Mucosa of descending colon (tissue), 3 donors: ENCODE results near the gene MC1R. TPM values are rescaled to one million over a fixed set of nuclear protein-coding genes. Genes with fewer than 3 reads are reported as not detected.
"Not testable (repeated sequence)": the region's sequence is repeated elsewhere in the genome, so short reads cannot be mapped to it uniquely, and the experiment has no call there.

Experiments
- ATAC-seq: fragments of 200-7000 bp; cut with Tn5 transposase; one replicate; pipeline ENCODE4 v1.9.1; 2020; ENCODE audit warnings: mild to moderate bottlenecking, moderate library complexity
- DNase-seq, 3 donors: peaks; one replicate each; pipeline ENCODE4 v3.0.0-alpha.2; 2020
- H3K36me3 ChIP-seq: fragments of 200-600 bp; one replicate; pipeline ENCODE4 v1.8.0; 2021; ENCODE audit warnings: low read depth, mild to moderate bottlenecking
- H3K4me1 ChIP-seq: fragments of 200-600 bp; one replicate; pipeline ENCODE4 v1.8.0; 2021; ENCODE audit warnings: low read depth, mild to moderate bottlenecking
- H3K4me3 ChIP-seq: fragments of 200-600 bp; one replicate; pipeline ENCODE4 v1.8.0; 2021; ENCODE audit warnings: mild to moderate bottlenecking
- H3K9me3 ChIP-seq: fragments of 200-600 bp; one replicate; pipeline ENCODE4 v1.8.0; 2021; ENCODE audit warnings: mild to moderate bottlenecking
- intact Hi-C, 2 donors: fragments of 100-400 bp; cut with DNase I in 1 of 2; cut with micrococcal nuclease in 1 of 2; formaldehyde crosslinking; loops; one replicate each; pipeline versions ENCODE4 v1.11.0 to v1.11.1; 2022; cut with DNase I, micrococcal nuclease
- total RNA-seq, 3 donors: library from RNA; stranded (reverse); fragmentation: NEBNext Ultra II Directional in 2 of 3; extraction: Animal tissue kit (Norgen Biotek cat#: 25700) in 2 of 3; gene quantifications; one replicate each; pipeline versions ENCODE4 v1.2.1 to v1.2.4, GENCODE V29; 2021 to 2023
- TF ChIP-seq, protein P1 (sequence below): fragments of 200-600 bp; IDR thresholded peaks from one replicate; pipeline ENCODE4 v1.8.0; 2022; ENCODE audit warnings: antibody characterized with exemption, mild to moderate bottlenecking
- donor health status: DM: no; HTN: no; CAD: no; lungs with moderate emphysema.
- donor health status: DM: no; HTN: no; CAD: no.
- donor health status: DM: no; HTN: yes; CAD: no.

Gene MC1R
- total RNA-seq, 3 donors from 2014 or later, result 4.1 to 4.8 (median 4.3) TPM

GRCh38 chr16:89873972-89874689 is 44.5 kb upstream of the MC1R start:
- ATAC-seq (peak; percentile 86), DNase-seq (peak; percentile 97 to 98 (median 97))
- H3K4me1 ChIP-seq, result peaks cover 15% of the 10 kb centered on the region
- no peaks in the 10 kb centered on the region for H3K9me3 ChIP-seq
- H3K4me3 ChIP-seq, result peak overlapping the region; percentile 54
- no peaks in the 10 kb centered on the region for H3K36me3 ChIP-seq
- intact Hi-C loops, result no loop called here
- TF ChIP-seq, protein P1, sequence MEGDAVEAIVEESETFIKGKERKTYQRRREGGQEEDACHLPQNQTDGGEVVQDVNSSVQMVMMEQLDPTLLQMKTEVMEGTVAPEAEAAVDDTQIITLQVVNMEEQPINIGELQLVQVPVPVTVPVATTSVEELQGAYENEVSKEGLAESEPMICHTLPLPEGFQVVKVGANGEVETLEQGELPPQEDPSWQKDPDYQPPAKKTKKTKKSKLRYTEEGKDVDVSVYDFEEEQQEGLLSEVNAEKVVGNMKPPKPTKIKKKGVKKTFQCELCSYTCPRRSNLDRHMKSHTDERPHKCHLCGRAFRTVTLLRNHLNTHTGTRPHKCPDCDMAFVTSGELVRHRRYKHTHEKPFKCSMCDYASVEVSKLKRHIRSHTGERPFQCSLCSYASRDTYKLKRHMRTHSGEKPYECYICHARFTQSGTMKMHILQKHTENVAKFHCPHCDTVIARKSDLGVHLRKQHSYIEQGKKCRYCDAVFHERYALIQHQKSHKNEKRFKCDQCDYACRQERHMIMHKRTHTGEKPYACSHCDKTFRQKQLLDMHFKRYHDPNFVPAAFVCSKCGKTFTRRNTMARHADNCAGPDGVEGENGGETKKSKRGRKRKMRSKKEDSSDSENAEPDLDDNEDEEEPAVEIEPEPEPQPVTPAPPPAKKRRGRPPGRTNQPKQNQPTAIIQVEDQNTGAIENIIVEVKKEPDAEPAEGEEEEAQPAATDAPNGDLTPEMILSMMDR, result no peak

DNA sequence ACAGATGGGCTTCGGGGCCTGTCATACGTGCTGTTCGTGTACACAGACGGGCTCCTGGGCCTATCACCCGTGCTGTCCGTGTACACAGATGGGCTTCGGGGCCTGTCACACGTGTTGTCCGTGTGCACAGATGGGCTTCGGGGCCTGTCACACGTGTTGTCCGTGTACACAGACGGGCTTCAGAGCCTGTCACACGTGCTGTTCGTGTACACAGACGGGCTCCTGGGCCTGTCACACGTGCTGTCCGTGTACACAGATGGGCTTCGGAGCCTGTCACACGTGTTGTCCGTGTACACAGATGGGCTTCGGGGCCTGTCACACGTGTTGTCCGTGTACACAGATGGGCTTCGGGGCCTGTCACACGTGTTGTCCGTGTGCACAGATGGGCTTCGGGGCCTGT is 39.5 kb upstream of the MC1R start:
- H3K4me3 ChIP-seq, H3K9me3 ChIP-seq, DNase-seq, H3K36me3 ChIP-seq, intact Hi-C loops, H3K4me1 ChIP-seq, ATAC-seq: not testable (repeated sequence)

GRCh38 chr16:89880477-89881367 is 37.9 kb upstream of the MC1R start:
- no peaks in the 10 kb centered on the region for H3K36me3 ChIP-seq
- TF ChIP-seq, protein P1, result no peak
- no peak for ATAC-seq
- H3K4me3 ChIP-seq, result no peak overlapping the region
- H3K9me3 ChIP-seq, result no peaks in the 10 kb centered on the region
- intact Hi-C loops, result no loop called here
- H3K4me1 ChIP-seq, result no peaks in the 10 kb centered on the region
- no peak for DNase-seq

GRCh38 chr16:89881368-89881730 is 37.3 kb upstream of the MC1R start:
- ATAC-seq (no peak), DNase-seq (no peak)
- Histone ChIP-seq H3K9me3 (no peaks in the 10 kb centered on the region), H3K4me1 (no peaks in the 10 kb centered on the region), H3K4me3 (no peak overlapping the region), H3K36me3 (no peaks in the 10 kb centered on the region)
- intact Hi-C loops, result no loop called here
- TF ChIP-seq, protein P1, result no peak

- H3K36me3 ChIP-seq, result peaks cover 3% of the 10 kb centered on the region
- DNase-seq, result no peak
- TF ChIP-seq, protein P1, result no peak
- ATAC-seq, result no peak
- no peak overlapping the region for H3K4me3 ChIP-seq
- no peaks in the 10 kb centered on the region for H3K4me1 ChIP-seq
- intact Hi-C loops, result no loop called here
- no peaks in the 10 kb centered on the region for H3K9me3 ChIP-seq
Observed at GRCh38 chr16:89883346-89884040, 35.2 kb upstream of the MC1R start.

GRCh38 chr16:89884041-89884421 is 34.6 kb upstream of the MC1R start:
- DNase-seq, result no peak
- TF ChIP-seq, protein P1, result no peak

More at GRCh38 chr16:89884041-89884421, 34.6 kb upstream of the MC1R start:
- intact Hi-C loops, result no loop called here
- no peak for ATAC-seq
- Histone ChIP-seq H3K36me3 (peaks cover 3% of the 10 kb centered on the region), H3K4me3 (no peak overlapping the region), H3K9me3 (no peaks in the 10 kb centered on the region), H3K4me1 (no peaks in the 10 kb centered on the region)
